ENCODE data around the gene FLRT3. TPM values are rescaled to one million over a fixed set of nuclear protein-coding genes. Genes with fewer than 3 reads are reported as not detected.

The FLRT3 gene
- total and polyA plus RNA-seq, 10 of the 15 experiments (the other 5 are each of a cell fraction or from before 2014, with no cell fraction given): 0.06 to 1.9 (median 0.29) TPM

DNA sequence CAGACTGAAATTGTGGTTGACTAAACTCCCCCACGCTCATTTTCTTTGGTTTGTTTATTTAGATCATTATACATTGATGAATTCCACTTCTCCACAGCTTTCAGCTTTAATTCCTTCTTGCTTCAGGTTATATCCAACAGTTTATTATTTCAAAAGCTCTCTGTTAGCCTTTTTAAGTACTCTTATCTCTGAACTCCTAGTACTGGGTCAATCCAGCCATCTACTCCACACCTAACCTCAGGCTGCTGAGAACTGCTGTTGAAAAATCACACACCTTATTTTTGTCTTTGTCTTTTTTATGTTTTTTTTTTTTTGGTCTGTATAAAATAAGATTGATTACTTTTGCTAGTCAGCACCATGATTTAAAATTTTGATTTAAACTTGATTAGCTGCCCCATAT is 32.9 kb downstream of the FLRT3 start:
- Histone ChIP-seq H3K36me3 (ENCODE audit: control insufficient read depth in 2 of 2, insufficient read depth in 2 of 2, low read length in 1 of 2) (no peaks in the 10 kb centered on the region), H3K4me3 (no peak overlapping the region), H4K20me1 (ENCODE audit: control insufficient read depth, insufficient read depth) (no peaks in the 10 kb centered on the region), H3K27ac (ENCODE audit: control insufficient read depth, insufficient read depth) (no peak overlapping the region), H3K9ac (ENCODE audit: control insufficient read depth, insufficient read depth, low read length) (no peak overlapping the region), H3K27me3 (replicated peaks in 1 of 2; ENCODE audit: control insufficient read depth in 2 of 2, insufficient read depth in 2 of 2, low read length in 1 of 2) (no peaks in the 10 kb centered on the region), H3K4me1 (ENCODE audit: control insufficient read depth, insufficient read depth, low read length) (no peaks in the 10 kb centered on the region), H3K9me3 (replicated peaks; ENCODE audit: control insufficient read depth, insufficient read depth, low read length) (no peaks in the 10 kb centered on the region), H3K79me2 (ENCODE audit: control insufficient read depth, insufficient read depth, low read length) (no peaks in the 10 kb centered on the region), H2AFZ (ENCODE audit: control insufficient read depth, low read depth, low read length) (no peak overlapping the region), H3K4me2 (ENCODE audit: control insufficient read depth, insufficient read depth) (no peak overlapping the region)
- POLR2A ChIA-PET: no interaction called here
- ATAC-seq: no peak
- CTCF ChIA-PET: interaction anchor here (1.1 kb wide), 1 partner anchor 12 kb away, joined by 3 read pairs; no protein-coding TSS in a partner anchor
- DNase-seq (ENCODE audit: low read depth, low spot score): no peak
- BruUV-seq (replicated peaks): no TSS peak
- TF ChIP-seq FOS (IDR thresholded peaks at IDR 0.05; ENCODE audit: borderline replicate concordance, extremely low read depth, insufficient read length) (no peak), ESRRA (IDR thresholded peaks at IDR 0.05; ENCODE audit: low read length) (no peak), NFXL1 (IDR thresholded peaks at IDR 0.05; ENCODE audit: borderline replicate concordance) (no peak), ZNF622 (IDR thresholded peaks at IDR 0.05) (no peak), BCL11A (IDR thresholded peaks at IDR 0.05; ENCODE audit: low read depth, low read length) (no peak), ZBED1 (IDR thresholded peaks at IDR 0.05; ENCODE audit: borderline replicate concordance) (no peak), NFYB (IDR thresholded peaks at IDR 0.05; ENCODE audit: insufficient read depth, low read depth, low read length) (no peak), POU2F2 (IDR thresholded peaks at IDR 0.05; ENCODE audit: borderline replicate concordance, low read depth, low read length) (no peak), ZZZ3 (IDR thresholded peaks at IDR 0.05; ENCODE audit: control insufficient read depth, insufficient read length, low read depth) (no peak)
- SMC1A ChIA-PET (ENCODE audit: uncharacterized antibody, unreplicated experiment): no interaction called here
- FAIRE-seq: no peak
- in situ Hi-C loops (cut with MboI) (no loop called here), intact Hi-C loops (cut with micrococcal nuclease; ENCODE audit: unreplicated experiment) (no loop called here)
- WGBS (ENCODE audit: insufficient coverage, insufficient replicate concordance, low lambda C conversion rate, missing lambda C conversion rate): 0% methylated on average over 1 of the region's 1 CpG
- RAD21 ChIA-PET (ENCODE audit: unreplicated experiment): no interaction called here

DNA sequence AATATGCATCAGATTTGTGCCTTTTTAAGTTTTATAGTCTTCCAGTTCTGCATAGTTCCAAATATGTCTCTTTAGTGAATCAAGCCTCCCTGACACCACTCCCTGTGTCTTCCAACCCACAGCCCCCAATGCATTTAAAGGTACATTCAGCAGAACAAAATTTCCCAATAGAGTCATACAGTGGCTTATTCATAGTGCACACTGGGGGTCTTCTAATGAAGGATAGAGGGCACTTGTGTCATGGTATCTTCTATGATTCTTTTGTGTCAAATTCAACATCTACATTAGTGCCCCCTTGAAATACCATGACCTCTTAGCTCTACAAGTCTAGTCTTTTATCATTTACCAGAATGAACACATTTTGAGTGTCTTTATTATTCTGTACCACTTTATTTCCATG is 33.8 kb downstream of the FLRT3 start:
- no peak overlapping the region for H2AFZ ChIP-seq (ENCODE audit: control insufficient read depth, low read depth, low read length)
- no peaks in the 10 kb centered on the region for H4K20me1 ChIP-seq (ENCODE audit: control insufficient read depth, insufficient read depth)
- H3K79me2 ChIP-seq (ENCODE audit: control insufficient read depth, insufficient read depth, low read length): no peaks in the 10 kb centered on the region
- H3K9me3 ChIP-seq (replicated peaks; ENCODE audit: control insufficient read depth, insufficient read depth, low read length): no peaks in the 10 kb centered on the region
- ChIA-PET RAD21 (ENCODE audit: unreplicated experiment) (no interaction called here), SMC1A (ENCODE audit: uncharacterized antibody, unreplicated experiment) (no interaction called here), POLR2A (no interaction called here), CTCF (interaction anchor here (0.6 kb wide), 1 partner anchor 762 kb away, joined by 4 read pairs; no protein-coding TSS in a partner anchor)
- H3K4me3 ChIP-seq: no peak overlapping the region
- no peak overlapping the region for H3K9ac ChIP-seq (ENCODE audit: control insufficient read depth, insufficient read depth, low read length)
- ATAC-seq (no peak), DNase-seq (ENCODE audit: low read depth, low spot score) (no peak), FAIRE-seq (no peak)
- H3K4me2 ChIP-seq (ENCODE audit: control insufficient read depth, insufficient read depth): no peak overlapping the region
- in situ Hi-C loops (cut with MboI): no loop called here
- BruUV-seq (replicated peaks): no TSS peak
- no peaks in the 10 kb centered on the region for H3K27me3 ChIP-seq (replicated peaks in 1 of 2; ENCODE audit: control insufficient read depth in 2 of 2, insufficient read depth in 2 of 2, low read length in 1 of 2)
- H3K36me3 ChIP-seq (ENCODE audit: control insufficient read depth in 2 of 2, insufficient read depth in 2 of 2, low read length in 1 of 2): no peaks in the 10 kb centered on the region
- no peaks in the 10 kb centered on the region for H3K4me1 ChIP-seq (ENCODE audit: control insufficient read depth, insufficient read depth, low read length)
- H3K27ac ChIP-seq (ENCODE audit: control insufficient read depth, insufficient read depth): no peak overlapping the region
- intact Hi-C loops (cut with micrococcal nuclease; ENCODE audit: unreplicated experiment): no loop called here
- TF ChIP-seq CBFB (IDR thresholded peaks at IDR 0.05; ENCODE audit: low read depth): no peak
- TF ChIP-seq NR2C1 (IDR thresholded peaks at IDR 0.05): no peak
- no peak for TF ChIP-seq RB1 (IDR thresholded peaks at IDR 0.05; ENCODE audit: borderline replicate concordance)
- TF ChIP-seq NR2C2 (IDR thresholded peaks at IDR 0.05; ENCODE audit: borderline replicate concordance, control insufficient read depth, insufficient read length, low read depth): no peak
- TF ChIP-seq, protein P1, sequence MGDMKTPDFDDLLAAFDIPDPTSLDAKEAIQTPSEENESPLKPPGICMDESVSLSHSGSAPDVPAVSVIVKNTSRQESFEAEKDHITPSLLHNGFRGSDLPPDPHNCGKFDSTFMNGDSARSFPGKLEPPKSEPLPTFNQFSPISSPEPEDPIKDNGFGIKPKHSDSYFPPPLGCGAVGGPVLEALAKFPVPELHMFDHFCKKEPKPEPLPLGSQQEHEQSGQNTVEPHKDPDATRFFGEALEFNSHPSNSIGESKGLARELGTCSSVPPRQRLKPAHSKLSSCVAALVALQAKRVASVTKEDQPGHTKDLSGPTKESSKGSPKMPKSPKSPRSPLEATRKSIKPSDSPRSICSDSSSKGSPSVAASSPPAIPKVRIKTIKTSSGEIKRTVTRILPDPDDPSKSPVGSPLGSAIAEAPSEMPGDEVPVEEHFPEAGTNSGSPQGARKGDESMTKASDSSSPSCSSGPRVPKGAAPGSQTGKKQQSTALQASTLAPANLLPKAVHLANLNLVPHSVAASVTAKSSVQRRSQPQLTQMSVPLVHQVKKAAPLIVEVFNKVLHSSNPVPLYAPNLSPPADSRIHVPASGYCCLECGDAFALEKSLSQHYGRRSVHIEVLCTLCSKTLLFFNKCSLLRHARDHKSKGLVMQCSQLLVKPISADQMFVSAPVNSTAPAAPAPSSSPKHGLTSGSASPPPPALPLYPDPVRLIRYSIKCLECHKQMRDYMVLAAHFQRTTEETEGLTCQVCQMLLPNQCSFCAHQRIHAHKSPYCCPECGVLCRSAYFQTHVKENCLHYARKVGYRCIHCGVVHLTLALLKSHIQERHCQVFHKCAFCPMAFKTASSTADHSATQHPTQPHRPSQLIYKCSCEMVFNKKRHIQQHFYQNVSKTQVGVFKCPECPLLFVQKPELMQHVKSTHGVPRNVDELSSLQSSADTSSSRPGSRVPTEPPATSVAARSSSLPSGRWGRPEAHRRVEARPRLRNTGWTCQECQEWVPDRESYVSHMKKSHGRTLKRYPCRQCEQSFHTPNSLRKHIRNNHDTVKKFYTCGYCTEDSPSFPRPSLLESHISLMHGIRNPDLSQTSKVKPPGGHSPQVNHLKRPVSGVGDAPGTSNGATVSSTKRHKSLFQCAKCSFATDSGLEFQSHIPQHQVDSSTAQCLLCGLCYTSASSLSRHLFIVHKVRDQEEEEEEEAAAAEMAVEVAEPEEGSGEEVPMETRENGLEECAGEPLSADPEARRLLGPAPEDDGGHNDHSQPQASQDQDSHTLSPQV (IDR thresholded peaks at IDR 0.05): no peak
- TF ChIP-seq, protein P2, sequence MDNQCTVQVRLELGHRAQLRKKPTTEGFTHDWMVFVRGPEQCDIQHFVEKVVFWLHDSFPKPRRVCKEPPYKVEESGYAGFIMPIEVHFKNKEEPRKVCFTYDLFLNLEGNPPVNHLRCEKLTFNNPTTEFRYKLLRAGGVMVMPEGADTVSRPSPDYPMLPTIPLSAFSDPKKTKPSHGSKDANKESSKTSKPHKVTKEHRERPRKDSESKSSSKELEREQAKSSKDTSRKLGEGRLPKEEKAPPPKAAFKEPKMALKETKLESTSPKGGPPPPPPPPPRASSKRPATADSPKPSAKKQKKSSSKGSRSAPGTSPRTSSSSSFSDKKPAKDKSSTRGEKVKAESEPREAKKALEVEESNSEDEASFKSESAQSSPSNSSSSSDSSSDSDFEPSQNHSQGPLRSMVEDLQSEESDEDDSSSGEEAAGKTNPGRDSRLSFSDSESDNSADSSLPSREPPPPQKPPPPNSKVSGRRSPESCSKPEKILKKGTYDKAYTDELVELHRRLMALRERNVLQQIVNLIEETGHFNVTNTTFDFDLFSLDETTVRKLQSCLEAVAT (IDR thresholded peaks at IDR 0.05): no peak
- TF ChIP-seq YBX1 (IDR thresholded peaks at IDR 0.05): no peak

Measured in GM12878 (cell line).